Stimulated activated CD8-positive, alpha-beta memory T cell treated with anti-CD3 and anti-CD28 coated beads, Interleukin-7, amount 100 ng/mL, for 4 hours (primary cell): Measurements from ENCODE around the gene ATP8B3.
A peak's percentile ranks its signal among the peaks of the same experiment; 100 is the strongest.

Experiments used
- DNase-seq, 2 donors: peaks; one replicate each; pipeline ENCODE4 v3.0.0-alpha.2; 2020; ENCODE audit warnings: low read depth in 2 of 2

The ATP8B3 gene

GRCh38 chr19:1816530-1817298 lies 4.6 kb upstream of the ATP8B3 start:
- no peak for DNase-seq

DNA sequence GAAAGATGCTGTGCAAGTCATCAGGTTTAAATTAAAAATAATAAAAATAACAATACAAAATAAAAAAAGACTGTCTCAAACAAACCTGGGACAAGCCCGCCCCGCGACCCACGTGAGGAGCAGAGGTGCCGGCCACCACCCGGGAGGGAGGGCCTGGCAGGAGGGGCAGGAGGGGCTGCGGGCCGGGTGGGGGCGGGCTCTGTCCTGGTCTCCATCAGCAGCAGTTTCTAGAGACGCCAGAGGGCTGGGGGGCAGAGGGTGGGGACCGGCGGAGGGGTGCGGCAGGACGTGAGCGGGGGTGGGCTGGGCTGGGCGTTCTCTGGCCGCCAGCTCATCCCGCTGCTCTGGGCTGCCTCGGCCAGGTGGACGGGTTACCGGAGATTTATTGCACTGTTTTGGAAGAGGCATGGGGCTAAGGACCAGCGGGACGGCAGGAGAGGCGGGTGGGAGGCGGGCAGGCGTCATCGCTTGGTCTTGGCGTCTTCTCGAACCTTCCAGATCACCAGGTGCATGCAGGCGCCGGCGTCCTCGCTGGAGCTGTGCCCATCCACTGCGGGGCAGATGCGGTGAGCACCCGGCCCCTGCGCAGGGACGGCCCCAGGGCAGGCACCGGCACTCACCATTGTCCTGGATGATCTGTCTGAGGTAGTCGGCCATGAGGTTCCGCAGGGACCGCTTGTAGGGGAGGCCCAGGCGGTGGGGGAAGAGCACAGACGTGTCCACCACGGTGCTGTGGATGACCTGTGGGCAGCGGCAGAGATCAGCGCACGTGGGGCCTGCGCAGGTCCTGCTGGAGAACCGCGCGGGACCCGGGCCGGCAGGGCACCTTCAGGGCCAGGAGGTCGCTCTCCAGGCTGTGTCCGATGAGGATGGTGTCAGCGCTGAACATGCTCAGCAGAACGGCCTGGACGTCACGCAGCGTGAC lies 3.8 kb upstream of the ATP8B3 start:
- no peak for DNase-seq

- no peak for DNase-seq
Measured at GRCh38 chr19:1814833-1815604, 2.9 kb upstream of the ATP8B3 start.

GRCh38 chr19:1814391-1814790 lies 2.3 kb upstream of the ATP8B3 start:
- no peak for DNase-seq

DNA sequence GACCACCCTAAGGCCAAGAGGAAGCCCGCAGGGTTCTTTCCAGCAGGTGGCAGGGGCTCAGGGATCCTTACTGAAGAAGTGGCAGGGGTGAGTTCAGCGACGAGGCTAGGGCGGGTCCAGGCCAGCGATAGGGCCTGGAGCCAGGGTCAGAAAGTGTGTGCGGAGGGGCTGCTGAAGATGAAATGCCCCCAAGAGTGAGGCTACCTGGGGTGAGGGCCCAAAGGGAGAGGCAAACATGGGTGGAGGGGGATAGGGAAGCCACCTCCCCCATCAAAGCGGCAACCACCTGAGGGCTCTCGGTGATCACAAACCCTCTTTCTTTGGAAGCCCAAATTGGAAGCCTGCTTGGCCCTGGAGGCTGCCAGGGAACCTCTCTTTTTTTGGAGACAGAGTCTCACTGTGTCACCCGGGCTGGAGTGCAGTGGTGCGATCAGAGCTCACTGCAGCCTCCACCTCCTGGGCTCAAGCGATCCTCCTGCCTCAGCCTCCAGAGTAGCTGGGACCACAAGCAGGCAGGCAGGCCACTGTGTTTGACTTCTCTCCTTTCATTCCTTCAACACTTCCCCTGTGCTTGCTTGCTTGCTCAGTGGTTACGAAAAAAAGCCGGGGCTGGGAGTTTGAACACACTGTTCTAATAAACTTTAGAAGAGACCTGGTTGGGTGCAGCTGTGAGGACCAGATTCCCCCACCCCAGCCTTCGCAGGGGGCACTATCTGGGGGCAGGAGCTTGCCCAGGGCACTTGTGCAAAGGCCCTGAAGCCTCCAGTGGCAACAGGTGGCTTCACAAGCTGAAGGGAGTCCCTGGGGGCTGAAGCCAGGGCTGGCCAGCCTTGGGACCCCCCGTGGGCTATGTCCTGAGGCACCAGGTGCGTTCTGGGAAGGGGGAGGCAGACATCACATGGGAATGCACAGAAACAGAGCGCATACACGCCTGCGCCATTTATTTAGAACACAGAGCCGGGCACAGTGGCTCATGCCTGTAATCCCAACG lies 1.4 kb upstream of the ATP8B3 start:
- DNase-seq = no peak

DNA sequence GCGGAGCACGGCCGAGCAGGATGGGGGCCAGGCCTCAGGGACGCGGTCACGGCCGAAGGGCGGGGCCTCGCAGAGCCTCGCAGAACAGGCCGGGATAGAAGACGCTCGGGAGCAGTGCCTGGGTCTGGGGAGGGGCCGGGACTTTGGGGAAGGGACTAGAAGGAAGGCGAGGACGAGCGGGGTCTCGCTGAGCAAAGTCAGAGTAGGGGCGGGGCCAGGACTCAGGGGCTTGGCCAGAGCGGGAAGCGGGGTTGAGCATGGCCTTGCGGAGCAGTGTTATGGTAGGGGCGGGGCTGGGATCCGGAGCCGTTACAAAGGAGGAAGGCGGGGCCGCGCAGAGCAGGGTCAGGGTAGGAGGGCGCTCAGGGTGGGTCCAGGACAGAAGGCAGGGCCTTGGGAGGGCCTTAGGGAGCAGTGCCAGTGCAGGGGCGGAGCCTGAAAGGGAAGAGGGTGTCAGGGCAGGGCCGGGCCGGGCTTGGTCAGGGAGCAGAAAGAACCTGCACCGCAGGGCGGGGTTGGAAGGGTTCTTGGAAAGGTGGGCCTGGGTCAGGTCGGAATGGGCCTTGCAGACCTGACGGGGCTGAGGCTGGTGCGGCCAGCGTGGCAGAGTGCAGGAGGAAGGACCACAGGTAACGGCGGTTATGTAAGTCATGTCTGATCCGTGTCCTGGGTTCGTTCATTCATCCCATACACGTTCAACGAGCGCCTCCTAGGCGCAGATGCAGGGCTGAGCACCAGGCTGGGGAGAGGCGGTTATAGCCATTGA lies 533 bp upstream of the ATP8B3 start:
- DNase-seq = peak; percentile 65 to 68

- peak; percentile 24 to 26 for DNase-seq
Measured at GRCh38 chr19:1811472-1811894, 593 bp downstream of the ATP8B3 start.

DNA sequence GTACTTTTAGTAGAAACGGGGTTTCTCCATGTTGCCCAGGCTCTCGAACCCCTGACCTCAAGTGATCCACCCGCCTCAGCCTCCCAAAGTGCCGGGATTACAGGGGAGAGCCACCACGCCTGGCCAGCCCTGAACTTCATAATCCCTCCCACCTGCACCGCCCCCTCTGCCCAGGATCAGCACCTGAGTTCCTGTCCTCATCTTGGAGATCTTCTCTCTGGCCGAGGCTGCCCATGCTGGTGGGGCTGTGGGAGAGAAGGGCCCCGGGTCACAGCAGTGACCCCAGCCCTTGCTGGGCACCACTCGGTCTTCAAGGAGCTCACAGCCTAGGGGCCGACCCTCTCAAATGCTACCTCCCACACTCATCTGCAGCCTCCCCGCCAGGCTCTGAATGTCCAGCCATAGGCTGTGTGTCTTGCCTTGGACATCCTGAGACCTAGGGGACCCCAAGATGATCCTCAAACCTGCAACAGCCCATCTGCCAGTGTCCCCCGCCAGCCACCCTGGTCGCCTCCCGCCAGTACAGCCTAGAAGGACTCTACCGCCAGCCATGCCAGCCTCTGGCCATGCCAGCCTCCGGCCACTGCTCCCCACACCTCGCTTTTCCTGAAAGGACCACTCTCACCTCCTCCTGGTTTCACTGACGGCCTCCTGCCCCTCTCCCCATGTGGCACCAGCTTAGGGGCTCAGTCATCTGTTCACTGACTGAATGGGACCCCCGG lies 1.5 kb downstream of the ATP8B3 start:
- no peak for DNase-seq

DNA sequence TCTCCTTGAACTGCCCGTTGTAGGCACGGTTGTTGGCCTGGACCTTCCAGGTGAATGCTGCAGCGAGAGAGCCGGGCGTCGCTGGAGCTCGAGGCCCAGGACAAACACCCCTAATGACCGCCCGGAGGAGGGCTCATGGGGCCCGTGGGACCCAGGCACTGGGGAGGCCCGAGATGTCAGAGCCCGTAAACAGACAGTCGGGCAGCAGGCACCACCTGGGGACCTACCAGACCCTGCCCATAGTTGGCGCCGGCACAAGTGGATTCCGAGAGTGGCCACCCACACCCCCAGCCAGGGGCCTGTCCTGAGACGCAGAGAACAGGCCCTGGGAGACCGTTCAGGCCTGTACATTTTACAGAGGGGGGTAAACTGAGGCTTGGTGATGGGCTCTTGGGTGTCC lies 2.4 kb downstream of the ATP8B3 start:
- DNase-seq = no peak

DNA sequence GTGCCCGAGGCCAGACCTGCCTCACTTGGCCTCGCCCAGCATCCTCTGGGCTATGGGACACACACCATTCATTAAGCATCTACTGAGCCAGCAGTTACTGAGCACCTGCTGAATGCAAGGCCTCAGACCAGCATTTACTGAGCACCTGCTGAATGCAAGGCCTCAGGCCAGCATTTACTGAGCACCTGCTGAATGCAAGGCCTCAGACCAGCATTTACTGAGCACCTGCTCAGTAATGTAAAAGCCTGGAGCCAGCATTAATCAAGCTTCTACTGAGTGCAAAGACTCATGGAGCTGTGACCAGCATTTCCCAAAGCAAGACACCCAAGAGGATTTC lies 3.7 kb downstream of the ATP8B3 start:
- DNase-seq = no peak

DNA sequence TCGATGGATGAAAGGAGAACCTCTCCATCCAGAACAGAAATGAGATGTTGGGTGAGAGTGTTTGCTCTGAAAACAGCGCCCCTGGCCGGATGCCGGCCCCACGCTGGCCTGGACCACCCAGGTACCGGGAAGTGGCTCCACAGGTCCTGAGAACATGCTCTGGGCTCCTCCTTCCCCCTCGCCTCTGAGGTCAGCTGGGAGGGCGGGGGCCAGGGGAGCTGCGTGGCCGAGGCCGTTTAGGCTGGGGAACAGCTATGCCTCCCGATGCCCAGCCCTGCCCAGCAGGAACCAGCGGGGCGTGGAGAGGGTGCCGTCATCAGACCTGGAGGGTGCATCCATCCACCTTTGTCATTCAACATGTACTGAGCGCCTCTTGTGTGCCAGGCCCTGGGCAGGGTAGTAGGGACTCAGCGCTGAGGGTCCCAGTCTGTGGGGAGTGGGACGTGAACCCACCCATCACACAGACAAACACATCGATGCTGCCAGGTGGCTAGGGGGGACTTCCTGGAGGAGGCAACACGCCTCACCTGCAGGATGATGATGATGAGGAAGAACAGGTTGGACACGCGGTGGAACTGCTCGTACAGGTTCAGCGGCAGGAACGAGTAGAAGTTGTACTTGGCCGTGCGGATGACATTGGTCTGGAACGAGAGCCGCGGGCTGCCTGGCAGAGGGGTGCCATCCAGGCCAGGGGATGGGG lies 4.2 kb downstream of the ATP8B3 start:
- no peak for DNase-seq

- DNase-seq = no peak
Measured at GRCh38 chr19:1807030-1807694, 4.9 kb downstream of the ATP8B3 start.

- no peak for DNase-seq
Measured at GRCh38 chr19:1806184-1807029, 5.7 kb downstream of the ATP8B3 start.

- DNase-seq = no peak
Measured at GRCh38 chr19:1805401-1806183, 6.5 kb downstream of the ATP8B3 start.

DNA sequence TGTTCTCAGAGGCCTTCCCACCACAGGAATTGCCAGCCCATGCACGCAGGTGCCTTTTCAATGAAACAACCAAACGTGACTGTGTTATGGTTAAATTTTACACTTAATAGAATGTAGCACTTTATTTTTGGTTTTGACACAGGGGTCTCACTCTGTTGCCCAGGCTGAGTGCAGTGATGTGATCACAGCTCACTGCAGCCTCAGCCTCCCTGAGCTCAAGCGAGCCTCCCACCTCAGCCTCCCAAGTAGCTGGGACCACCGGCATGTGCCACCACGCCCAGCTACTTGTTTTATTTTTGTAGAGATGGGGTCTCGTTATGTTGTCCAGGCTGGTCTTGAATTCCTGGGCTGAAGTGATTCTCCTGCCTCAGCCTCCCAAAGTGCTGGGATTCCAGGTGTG lies 7.2 kb downstream of the ATP8B3 start:
- no peak for DNase-seq

- no peak for DNase-seq
Measured at GRCh38 chr19:1799695-1800342, 12.3 kb downstream of the ATP8B3 start.
